SK-N-SH treated with all-trans-retinoic acid at 6 μM for 48 hours (cell line): Measurements from ENCODE around the gene ZNF563.

Source experiments
- ARNTL ChIP-seq: fragments of 450-650 bp; formaldehyde crosslinking; IDR thresholded peaks from 2 replicates; pipeline ENCODE4 v1.5.0; 2020; ENCODE audit warnings: low read depth, mild to moderate bottlenecking, moderate library complexity, borderline replicate concordance
- BACH2 ChIP-seq: fragments of 250-450 bp; sonication (Bioruptor Pico); IDR thresholded peaks from 2 replicates; pipeline ENCODE4 v1.9.0; 2021; ENCODE audit warnings: mild to moderate bottlenecking, borderline replicate concordance
- ISL1 ChIP-seq: fragments of 250-450 bp; sonication (Bioruptor Pico); IDR thresholded peaks from 2 replicates; pipeline ENCODE4 v2.1.2; 2022; ENCODE audit warnings: mild to moderate bottlenecking, moderate library complexity
- OSR1 ChIP-seq: fragments of 250-450 bp; sonication (Bioruptor Pico); IDR thresholded peaks from 2 replicates; pipeline ENCODE4 v1.8.0; 2022; ENCODE audit warnings: moderate library complexity, mild to moderate bottlenecking, inconsistent platforms
- PPARA ChIP-seq: fragments of 250-450 bp; sonication (Bioruptor Pico); IDR thresholded peaks from 2 replicates; pipeline ENCODE4 v1.5.0; 2020; ENCODE audit warnings: mild to moderate bottlenecking, borderline replicate concordance
- RARB ChIP-seq: fragments of 250-450 bp; sonication (Bioruptor Pico); IDR thresholded peaks from 2 replicates; pipeline ENCODE4 v1.8.0; 2021; ENCODE audit warnings: mild to moderate bottlenecking, moderate library complexity
- ZFP3 ChIP-seq: fragments of 250-450 bp; sonication (Bioruptor Pico); IDR thresholded peaks from 2 replicates; pipeline ENCODE4 v1.5.0; 2020; ENCODE audit warnings: mild to moderate bottlenecking, moderate library complexity
- ZFP30 ChIP-seq: fragments of 450-650 bp; formaldehyde crosslinking; IDR thresholded peaks from 2 replicates; pipeline ENCODE4 v1.5.0; 2022; ENCODE audit warnings: mild to moderate bottlenecking, moderate library complexity
- ZNF70 ChIP-seq: fragments of 450-650 bp; formaldehyde crosslinking; IDR thresholded peaks from 2 replicates; pipeline ENCODE4 v1.5.0; 2020; ENCODE audit warnings: mild to moderate bottlenecking, moderate library complexity
- ZNF8 ChIP-seq: fragments of 450-650 bp; formaldehyde crosslinking; IDR thresholded peaks from 2 replicates; pipeline ENCODE4 v1.5.0; 2020; ENCODE audit warnings: mild to moderate bottlenecking, moderate library complexity
- TF ChIP-seq, protein P1 (sequence below): fragments of 250-450 bp; sonication (Bioruptor Pico); IDR thresholded peaks from 2 replicates; pipeline ENCODE4 v1.8.0; 2020; ENCODE audit warnings: mild to moderate bottlenecking, moderate library complexity, borderline replicate concordance
- TF ChIP-seq, protein P2 (sequence below): fragments of 250-450 bp; sonication (Bioruptor Pico); IDR thresholded peaks from 2 replicates; pipeline ENCODE4 v1.5.1; 2020; ENCODE audit warnings: low read depth, mild to moderate bottlenecking, moderate library complexity

DNA sequence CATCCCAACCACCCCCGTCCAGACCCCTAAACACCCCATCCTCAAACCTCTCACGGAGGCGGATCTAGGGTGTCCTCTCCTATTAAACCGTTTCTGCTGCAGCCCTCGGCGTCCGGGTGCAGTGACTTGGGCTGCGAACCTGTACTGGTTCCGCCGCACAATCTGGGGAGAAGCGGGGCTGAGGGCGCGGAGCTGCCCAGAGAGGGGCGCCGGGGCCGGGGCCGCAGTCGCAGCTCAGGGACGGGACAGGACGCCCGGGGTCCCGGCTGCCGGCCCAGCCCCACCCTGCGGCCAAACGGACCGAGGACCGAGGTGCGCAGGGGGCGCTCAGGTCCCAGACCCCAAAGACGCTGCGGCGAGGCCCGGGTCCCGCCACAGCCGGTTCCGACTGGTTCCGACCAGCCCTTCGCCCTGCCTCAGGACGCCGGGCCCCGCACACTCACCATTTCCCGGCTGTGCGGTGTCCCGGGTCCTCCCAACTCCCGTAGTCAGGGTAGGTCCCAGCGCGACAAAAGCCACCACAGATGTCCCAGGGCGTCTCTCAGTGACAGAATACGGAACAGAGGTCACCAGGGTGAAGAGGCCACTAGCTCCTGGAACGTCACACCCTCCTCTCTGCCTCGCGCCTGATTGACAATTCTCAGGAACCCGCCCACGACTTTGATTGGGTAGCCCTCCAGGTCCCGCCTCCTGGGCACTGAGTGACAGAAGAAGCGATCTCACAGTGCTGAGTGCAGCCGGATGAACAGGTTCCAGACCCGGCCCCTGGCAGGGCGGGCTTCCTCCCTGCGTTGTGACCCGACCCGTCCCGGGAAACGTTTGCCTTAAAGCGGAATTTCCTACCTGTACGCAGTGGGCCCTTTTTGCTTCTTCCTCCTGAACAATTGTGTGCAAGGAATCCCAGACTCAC, 38.9 kb downstream of the ZNF563 start, which contains the start of gene ZNF44:
- TF ChIP-seq RARB (no peak), ISL1 (CRISPR knock-in tag) (no peak), ZFP30 (CRISPR knock-in tag) (no peak), ZFP3 (no peak), ZNF70 (no peak), OSR1 (no peak), ARNTL (CRISPR knock-in tag) (no peak), PPARA (no peak), BACH2 (CRISPR knock-in tag) (no peak), ZNF8 (CRISPR knock-in tag) (no peak)
- TF ChIP-seq, protein P1, sequence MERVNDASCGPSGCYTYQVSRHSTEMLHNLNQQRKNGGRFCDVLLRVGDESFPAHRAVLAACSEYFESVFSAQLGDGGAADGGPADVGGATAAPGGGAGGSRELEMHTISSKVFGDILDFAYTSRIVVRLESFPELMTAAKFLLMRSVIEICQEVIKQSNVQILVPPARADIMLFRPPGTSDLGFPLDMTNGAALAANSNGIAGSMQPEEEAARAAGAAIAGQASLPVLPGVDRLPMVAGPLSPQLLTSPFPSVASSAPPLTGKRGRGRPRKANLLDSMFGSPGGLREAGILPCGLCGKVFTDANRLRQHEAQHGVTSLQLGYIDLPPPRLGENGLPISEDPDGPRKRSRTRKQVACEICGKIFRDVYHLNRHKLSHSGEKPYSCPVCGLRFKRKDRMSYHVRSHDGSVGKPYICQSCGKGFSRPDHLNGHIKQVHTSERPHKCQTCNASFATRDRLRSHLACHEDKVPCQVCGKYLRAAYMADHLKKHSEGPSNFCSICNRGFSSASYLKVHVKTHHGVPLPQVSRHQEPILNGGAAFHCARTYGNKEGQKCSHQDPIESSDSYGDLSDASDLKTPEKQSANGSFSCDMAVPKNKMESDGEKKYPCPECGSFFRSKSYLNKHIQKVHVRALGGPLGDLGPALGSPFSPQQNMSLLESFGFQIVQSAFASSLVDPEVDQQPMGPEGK (CRISPR knock-in tag), result no peak
- TF ChIP-seq, protein P2, sequence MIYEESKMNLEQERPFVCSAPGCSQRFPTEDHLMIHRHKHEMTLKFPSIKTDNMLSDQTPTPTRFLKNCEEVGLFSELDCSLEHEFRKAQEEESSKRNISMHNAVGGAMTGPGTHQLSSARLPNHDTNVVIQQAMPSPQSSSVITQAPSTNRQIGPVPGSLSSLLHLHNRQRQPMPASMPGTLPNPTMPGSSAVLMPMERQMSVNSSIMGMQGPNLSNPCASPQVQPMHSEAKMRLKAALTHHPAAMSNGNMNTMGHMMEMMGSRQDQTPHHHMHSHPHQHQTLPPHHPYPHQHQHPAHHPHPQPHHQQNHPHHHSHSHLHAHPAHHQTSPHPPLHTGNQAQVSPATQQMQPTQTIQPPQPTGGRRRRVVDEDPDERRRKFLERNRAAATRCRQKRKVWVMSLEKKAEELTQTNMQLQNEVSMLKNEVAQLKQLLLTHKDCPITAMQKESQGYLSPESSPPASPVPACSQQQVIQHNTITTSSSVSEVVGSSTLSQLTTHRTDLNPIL (CRISPR knock-in tag), result no peak
